Measurements from ENCODE around the gene SS18L1.

Gene SS18L1

DNA sequence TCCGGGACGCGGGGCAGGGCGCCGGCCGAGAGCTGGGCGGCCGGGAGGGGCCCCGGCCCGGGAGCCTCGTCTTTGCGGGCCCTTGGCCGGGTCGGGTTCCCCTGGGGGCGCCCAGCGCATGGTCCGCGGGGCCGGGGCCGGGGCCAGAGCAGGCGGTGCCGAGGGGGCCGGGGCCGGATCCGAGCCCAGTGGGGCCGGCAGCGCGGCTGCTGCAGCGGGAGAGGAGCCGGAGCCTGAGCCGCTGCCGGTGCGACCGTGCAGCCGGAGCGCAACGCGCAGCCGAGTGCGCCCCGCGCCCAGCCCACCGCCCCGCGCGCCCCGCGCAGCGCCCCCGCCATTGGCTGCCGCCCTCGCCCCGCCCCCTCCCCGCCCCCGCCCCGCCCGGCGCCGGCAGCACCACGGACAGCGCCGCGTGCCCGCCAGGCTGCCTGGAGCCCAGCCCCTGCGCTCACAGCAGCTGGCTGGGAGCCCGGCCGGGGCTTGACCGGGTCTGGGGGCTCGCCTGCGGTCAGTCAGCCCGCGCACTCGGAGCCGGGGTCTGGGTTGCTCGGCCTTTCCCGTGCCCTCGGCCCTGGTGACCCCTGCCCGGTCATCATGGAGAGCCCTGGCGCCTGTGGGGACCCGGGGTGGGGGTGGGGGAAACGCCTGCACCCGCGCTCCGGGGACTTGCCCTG is 76.6 kb downstream of the SS18L1 start, which contains the start of gene HRH3:
Gene HRH3, minus strand, starts transcription at position 287 of the 674 bp plus-strand sequence. CDS start 308 bp downstream, outside the sequence.
- DNase-seq (ENCODE audit: low read depth in 1 of 2, low spot score in 1 of 2), result peak in 1 of 2 experiments; percentile 31
- no peak within 1 kb of the TSS for H3K4me3 ChIP-seq (replicated peaks; ENCODE audit: insufficient read depth, low read length)
- no peak within 1 kb of the TSS for H3K27ac ChIP-seq (replicated peaks)
- peaks cover 64% of the 10 kb centered on the region for H3K27me3 ChIP-seq (ENCODE audit: insufficient read depth, poor library complexity, severe bottlenecking)
- TF ChIP-seq, protein P1, sequence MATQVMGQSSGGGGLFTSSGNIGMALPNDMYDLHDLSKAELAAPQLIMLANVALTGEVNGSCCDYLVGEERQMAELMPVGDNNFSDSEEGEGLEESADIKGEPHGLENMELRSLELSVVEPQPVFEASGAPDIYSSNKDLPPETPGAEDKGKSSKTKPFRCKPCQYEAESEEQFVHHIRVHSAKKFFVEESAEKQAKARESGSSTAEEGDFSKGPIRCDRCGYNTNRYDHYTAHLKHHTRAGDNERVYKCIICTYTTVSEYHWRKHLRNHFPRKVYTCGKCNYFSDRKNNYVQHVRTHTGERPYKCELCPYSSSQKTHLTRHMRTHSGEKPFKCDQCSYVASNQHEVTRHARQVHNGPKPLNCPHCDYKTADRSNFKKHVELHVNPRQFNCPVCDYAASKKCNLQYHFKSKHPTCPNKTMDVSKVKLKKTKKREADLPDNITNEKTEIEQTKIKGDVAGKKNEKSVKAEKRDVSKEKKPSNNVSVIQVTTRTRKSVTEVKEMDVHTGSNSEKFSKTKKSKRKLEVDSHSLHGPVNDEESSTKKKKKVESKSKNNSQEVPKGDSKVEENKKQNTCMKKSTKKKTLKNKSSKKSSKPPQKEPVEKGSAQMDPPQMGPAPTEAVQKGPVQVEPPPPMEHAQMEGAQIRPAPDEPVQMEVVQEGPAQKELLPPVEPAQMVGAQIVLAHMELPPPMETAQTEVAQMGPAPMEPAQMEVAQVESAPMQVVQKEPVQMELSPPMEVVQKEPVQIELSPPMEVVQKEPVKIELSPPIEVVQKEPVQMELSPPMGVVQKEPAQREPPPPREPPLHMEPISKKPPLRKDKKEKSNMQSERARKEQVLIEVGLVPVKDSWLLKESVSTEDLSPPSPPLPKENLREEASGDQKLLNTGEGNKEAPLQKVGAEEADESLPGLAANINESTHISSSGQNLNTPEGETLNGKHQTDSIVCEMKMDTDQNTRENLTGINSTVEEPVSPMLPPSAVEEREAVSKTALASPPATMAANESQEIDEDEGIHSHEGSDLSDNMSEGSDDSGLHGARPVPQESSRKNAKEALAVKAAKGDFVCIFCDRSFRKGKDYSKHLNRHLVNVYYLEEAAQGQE (IDR thresholded peaks at IDR 0.05; ENCODE audit: insufficient replicate concordance, low read depth), result peak; percentile 90
- TF ChIP-seq SPI1 (IDR thresholded peaks at IDR 0.05; ENCODE audit: borderline replicate concordance, low read depth), result no peak

DNA sequence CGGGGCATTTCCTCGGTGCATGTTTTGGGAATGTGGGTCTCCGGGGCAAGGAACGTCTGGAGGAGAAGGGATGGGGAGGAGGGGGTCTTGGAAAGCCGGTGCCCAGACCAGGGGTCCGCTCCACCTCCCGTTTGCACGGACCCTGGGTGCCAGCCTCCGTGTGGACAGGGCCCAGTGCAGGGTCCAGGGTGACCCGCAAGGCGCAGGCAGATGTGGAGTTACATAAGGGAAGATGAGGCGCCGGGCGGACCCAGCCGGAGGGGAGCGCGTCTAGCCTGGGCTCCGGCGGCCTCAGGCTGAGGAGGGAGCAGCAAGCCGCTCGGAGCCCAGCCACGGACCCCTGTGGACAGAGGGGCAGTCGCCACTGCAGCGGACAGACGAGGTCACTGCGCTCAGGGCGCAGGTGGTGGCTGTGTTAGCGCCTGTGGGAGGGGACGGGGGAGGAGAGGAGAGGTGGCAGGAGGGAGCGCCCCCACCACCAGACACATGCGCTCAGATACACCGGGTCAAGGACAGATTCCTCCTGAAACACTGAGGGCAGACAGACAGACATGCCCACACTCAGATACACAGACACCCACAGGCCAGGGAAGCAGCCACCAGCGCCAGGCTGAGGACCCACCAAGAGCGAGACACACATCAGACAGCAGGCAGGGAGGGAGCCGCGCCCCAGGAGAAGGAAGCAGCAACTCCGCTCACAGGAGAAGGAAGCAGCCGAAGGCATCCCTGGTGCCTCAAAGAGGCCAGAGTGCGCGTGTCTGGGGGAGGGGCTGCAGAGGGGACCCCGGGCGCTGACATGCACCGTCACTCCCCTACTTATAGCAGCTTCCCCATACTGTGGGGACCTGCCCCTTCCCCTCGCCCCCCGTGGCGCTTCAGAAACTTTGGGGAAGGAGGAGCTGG is 77.3 kb downstream of the SS18L1 start:
- Histone ChIP-seq H3K27ac (replicated peaks) (no peak overlapping the region), H3K27me3 (ENCODE audit: insufficient read depth, poor library complexity, severe bottlenecking) (peaks cover 57% of the 10 kb centered on the region), H3K4me3 (replicated peaks; ENCODE audit: insufficient read depth, low read length) (no peak overlapping the region)
- TF ChIP-seq SPI1 (IDR thresholded peaks at IDR 0.05; ENCODE audit: borderline replicate concordance, low read depth) (no peak), POLR2AphosphoS5 (IDR thresholded peaks at IDR 0.05; ENCODE audit: low read depth) (no peak), GABPA (IDR thresholded peaks at IDR 0.05; ENCODE audit: low read depth) (no peak)
- TF ChIP-seq, protein P2, sequence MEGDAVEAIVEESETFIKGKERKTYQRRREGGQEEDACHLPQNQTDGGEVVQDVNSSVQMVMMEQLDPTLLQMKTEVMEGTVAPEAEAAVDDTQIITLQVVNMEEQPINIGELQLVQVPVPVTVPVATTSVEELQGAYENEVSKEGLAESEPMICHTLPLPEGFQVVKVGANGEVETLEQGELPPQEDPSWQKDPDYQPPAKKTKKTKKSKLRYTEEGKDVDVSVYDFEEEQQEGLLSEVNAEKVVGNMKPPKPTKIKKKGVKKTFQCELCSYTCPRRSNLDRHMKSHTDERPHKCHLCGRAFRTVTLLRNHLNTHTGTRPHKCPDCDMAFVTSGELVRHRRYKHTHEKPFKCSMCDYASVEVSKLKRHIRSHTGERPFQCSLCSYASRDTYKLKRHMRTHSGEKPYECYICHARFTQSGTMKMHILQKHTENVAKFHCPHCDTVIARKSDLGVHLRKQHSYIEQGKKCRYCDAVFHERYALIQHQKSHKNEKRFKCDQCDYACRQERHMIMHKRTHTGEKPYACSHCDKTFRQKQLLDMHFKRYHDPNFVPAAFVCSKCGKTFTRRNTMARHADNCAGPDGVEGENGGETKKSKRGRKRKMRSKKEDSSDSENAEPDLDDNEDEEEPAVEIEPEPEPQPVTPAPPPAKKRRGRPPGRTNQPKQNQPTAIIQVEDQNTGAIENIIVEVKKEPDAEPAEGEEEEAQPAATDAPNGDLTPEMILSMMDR (IDR thresholded peaks at IDR 0.05; ENCODE audit: insufficient read depth, low read length), result no peak
- TF ChIP-seq, protein P1 (IDR thresholded peaks at IDR 0.05; ENCODE audit: insufficient replicate concordance, low read depth), result no peak
- DNase-seq (ENCODE audit: low read depth in 1 of 2, low spot score in 1 of 2), result no peak

DNA sequence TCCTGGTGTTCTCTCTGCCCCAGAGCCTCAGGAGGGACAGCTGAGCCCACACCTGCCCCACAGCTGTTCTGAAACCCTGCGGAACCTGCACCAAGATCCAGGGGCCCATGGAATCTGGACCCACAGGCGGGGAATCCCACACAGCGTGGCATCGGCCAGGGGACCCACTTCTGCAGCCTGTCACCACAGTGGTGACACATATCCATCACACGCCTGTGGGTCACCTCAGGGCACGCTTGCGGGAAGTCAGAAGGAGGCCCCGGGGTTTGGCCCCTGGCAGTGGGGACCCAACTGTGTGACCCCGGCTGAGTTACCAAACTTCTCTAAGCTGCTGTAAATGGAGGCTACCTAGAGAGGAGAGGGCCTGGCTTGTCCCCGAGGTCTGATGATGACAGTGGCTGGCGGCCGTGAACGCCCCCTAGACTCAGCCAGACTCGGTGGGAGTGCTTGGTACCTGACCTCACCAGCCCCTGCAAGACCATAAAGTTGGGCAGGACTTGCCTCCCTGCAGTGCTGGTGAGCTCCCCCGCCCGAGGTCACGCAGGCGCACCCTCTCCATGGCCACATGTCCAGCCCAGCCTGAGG is 78.8 kb downstream of the SS18L1 start:
- Histone ChIP-seq H3K27me3 (ENCODE audit: insufficient read depth, poor library complexity, severe bottlenecking) (peaks cover 47% of the 10 kb centered on the region), H3K4me3 (replicated peaks; ENCODE audit: insufficient read depth, low read length) (no peak overlapping the region), H3K27ac (replicated peaks) (no peak overlapping the region)
- no peak for DNase-seq (ENCODE audit: low read depth in 1 of 2, low spot score in 1 of 2)
- TF ChIP-seq GABPA (IDR thresholded peaks at IDR 0.05; ENCODE audit: low read depth) (no peak), SPI1 (IDR thresholded peaks at IDR 0.05; ENCODE audit: borderline replicate concordance, low read depth) (no peak), POLR2AphosphoS5 (IDR thresholded peaks at IDR 0.05; ENCODE audit: low read depth) (no peak)
- TF ChIP-seq, protein P2 (IDR thresholded peaks at IDR 0.05; ENCODE audit: insufficient read depth, low read length), result no peak
- TF ChIP-seq, protein P1 (IDR thresholded peaks at IDR 0.05; ENCODE audit: insufficient replicate concordance, low read depth), result no peak
